ENCODE data around the gene DHDH.

DHDH gene

GRCh38 chr19:48953990-48954594, 20.6 kb downstream of the DHDH start:
- no peak for DNase-seq

GRCh38 chr19:48954595-48955307, 21.3 kb downstream of the DHDH start, which contains the start of gene BAX:
TSS of gene BAX (plus strand) at chr19:48954875. CDS start at chr19:48954929, 54 bp downstream.
- peak; percentile 96 for DNase-seq

DNA sequence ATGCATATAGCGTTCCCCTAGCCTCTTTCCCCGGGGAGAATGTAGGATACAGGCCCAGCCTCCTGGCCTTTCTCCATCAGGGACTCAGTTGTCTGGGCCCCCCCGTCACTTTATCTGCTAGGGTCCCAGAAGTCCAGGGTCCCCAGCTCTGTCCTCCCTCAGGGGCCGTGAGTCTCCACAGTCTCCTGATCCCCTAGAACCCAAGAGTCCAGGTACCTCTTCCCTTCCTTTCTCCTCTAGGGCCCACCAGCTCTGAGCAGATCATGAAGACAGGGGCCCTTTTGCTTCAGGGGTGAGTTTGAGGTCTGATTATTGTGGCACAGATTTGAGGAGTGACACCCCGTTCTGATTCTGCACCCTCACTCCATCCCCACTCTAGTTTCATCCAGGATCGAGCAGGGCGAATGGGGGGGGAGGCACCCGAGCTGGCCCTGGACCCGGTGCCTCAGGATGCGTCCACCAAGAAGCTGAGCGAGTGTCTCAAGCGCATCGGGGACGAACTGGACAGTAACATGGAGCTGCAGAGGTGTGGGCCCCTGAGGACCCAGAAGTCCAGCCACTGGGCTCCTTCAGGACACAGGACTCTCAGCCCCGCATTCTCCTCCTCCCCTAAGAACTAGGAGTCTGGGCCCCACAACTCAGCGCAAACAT, 21.9 kb downstream of the DHDH start:
- DNase-seq, result no peak

- no peak for DNase-seq
These were observed 24.5 kb downstream of the DHDH start for GRCh38 chr19:48958006-48958405.

DNA sequence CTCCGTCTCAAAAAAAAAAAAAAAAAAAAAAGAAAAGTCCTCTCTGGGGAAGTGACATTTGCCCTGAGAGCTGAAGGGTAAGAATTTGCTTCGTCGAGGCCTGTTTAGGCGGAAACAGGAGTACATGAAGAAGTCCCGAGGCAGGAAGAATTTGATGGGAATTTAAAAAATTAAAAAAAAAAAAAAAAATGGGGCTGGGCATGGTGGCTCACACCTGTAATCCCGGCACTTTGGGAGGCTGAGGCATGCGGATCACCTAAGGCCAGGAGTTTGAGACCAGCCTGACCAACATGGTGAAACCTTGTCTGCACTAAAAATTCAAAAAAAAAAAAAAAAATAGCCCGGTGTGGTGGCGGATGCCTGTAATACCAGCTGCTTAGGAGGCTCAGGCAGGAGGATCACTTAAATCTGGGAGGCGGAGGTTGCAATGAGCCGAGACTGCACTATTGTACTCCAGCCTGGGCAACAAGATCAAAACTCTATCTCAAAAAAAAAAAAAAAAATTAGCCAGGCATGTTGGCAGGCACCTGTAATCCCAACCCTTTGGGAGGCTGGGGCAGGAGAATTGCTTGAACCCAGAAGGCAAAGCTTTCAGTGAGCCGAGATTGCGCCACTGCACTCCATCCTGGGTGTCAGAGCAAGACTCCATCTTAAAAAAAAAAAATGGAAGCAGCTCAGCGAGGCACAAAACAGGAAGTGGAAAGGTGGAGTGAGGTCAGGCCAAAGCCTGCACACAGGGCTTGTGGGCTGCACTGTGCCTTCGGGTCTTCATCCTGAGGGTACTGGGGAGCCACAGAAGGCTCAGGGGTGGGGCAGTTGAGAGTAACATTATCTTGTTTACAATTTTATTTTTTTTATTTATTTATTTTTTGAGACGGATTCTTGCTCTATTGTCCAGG, 26.1 kb downstream of the DHDH start:
- DNase-seq, result no peak

GRCh38 chr19:48961051-48961649, 27.7 kb downstream of the DHDH start:
- DNase-seq, result no peak

GRCh38 chr19:48961673-48962028, 28.2 kb downstream of the DHDH start:
- no peak for DNase-seq

GRCh38 chr19:48962029-48962848, 28.7 kb downstream of the DHDH start:
- DNase-seq, result peak; percentile 47

DNA sequence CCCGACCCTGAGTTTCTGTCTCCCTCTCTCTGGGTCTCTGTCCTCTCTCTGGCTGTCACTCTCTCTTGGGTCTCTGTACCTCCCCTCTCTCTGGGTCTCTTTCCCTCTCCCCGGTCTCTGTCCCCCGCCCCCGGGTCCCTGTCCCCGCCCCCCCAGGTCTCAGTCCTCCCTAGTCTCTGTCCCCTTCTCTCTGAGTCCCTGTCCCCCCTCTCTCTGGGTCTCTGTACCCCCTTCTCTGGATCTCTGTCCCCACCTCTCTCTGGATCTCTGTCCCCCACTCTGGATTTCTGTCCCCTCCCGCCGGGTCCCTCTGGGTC, 29.3 kb downstream of the DHDH start:
- no peak for DNase-seq

- DNase-seq, result peak; percentile 55
These were observed 30.1 kb downstream of the DHDH start for GRCh38 chr19:48963371-48964204.

- DNase-seq, result peak; percentile 63
These were observed 30.9 kb downstream of the DHDH start for GRCh38 chr19:48964205-48965039.

GRCh38 chr19:48965040-48965805, 31.7 kb downstream of the DHDH start, which contains the start of gene FTL:
TSS of gene FTL (plus strand) at chr19:48965309. CDS start at chr19:48965508, 199 bp downstream.
- peak; percentile 94 for DNase-seq

GRCh38 chr19:48965806-48966540, 32.5 kb downstream of the DHDH start:
- peak; percentile 67 for DNase-seq

DNA sequence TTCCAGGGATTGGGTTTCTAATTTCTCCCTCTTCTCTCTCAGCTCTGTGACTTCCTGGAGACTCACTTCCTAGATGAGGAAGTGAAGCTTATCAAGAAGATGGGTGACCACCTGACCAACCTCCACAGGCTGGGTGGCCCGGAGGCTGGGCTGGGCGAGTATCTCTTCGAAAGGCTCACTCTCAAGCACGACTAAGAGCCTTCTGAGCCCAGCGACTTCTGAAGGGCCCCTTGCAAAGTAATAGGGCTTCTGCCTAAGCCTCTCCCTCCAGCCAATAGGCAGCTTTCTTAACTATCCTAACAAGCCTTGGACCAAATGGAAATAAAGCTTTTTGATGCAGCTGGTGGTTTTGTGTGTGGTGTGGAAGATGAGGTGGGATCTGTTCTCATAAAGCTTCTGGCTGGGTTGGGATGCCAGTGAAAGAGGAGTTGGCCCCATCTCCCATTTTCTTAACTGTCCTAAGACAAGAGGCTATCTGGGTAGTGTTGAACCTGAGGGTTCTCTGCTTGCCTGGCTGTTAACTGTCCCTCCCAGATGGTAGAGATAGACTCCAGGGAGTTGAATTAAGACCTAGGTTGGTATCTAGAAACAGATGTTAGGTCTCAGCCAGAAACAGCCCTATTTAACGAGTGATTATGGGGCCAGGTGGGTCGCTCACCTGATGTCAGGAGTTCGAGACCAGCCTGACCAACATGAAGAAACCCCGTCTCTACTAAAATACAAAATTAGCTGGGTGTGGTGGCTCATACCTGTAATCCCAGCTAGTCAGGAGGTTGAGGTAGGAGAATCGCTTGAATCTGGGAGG, 33.2 kb downstream of the DHDH start:
- DNase-seq, result no peak

DNA sequence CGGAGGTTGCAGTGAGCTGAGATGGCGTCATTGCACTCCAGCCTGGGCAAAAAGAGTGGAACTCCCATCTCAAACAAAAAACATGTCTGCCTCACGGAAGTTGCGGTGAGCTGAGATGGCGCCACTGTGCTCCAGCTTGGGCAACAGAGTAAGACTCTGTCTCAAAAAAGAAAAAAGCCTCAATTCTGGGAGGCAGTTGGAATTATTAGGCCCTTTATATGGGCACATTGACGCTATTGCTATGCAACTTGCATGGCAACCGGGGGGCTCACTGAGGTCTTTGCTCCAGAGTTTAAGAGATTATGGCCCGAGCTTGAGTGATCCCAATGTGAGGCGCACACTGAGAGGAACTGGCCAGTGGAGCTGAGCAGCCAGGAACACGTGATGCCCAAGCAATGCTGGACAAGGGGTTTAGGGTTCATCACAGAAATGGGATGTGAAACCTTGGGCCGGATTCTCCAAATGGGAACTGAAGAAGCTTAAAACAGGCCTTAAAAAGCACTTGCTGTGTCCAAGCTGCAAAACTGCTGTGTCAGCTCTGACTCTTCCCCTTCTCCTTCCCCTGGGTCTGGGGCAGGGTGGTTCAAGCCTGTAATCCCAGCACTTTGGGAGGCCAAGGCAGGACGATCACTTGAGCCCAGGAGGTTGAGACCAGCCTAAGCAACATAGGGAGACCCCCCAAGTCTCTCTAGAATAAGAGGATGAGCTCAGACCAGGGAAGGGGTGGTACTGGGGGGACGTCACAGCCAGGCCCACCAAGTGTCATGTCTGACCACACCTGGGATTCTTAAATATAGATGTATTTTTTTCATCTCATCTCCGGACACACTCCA, 34.1 kb downstream of the DHDH start:
- peak; percentile 36 for DNase-seq

DNA sequence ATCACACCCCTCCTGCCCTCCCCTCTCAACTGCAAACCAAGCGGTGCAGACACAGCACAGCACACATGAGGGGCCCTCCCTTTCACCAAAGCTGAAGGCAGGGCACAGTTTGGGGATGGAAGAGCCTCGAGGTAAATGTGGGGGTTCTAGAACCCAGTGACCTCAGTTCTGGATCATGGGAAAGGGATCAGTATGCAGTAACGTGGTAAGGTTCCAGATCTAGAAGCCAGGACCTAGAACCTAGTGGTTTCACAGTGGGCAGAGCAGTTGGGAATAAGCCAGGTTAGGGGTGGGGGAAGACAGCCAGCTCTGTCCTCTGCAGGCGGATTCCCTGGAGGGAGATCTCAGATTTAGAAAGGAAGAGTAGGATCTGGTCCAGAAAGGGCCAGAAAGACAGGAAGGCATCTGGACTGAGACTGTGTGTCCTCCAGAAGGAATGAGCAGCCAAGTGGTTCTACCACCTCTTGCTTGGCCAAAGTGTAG, 34.7 kb downstream of the DHDH start:
- DNase-seq, result no peak
